GM12878 (cell line): ENCODE data around the gene CANT1. TPM values are rescaled to one million over a fixed set of nuclear protein-coding genes. Genes with fewer than 3 reads are reported as not detected.
A peak's percentile ranks its signal among the peaks of the same experiment; 100 is the strongest.

Experiments used
- ATAC-seq: fragments of 200-7000 bp; cut with Tn5 transposase; 3 replicates; pipeline ENCODE4 v1.9.1; 2020; ENCODE audit warnings: mild to moderate bottlenecking, moderate library complexity
- BruUV-seq: library from RNA; stranded (reverse); fragments of 400-500 nt; replicated peaks from 2 replicates; lab custom pipeline; 2021; lab: Mats Ljungman, UMichigan
- CTCF ChIA-PET: fragments of 300-600 bp; sonication (Branson Sonifier 250); formaldehyde crosslinking; extraction: SDS; loops from one replicate; lab custom pipeline; 2021; ENCODE audit warnings: inconsistent platforms; lab: Yijun Ruan, JAX
- POLR2A ChIA-PET: fragments of 350-600 bp; formaldehyde crosslinking; extraction: SDS; loops from one replicate; lab custom pipeline; 2021; ENCODE audit warnings: inconsistent platforms; lab: Charles Lee
- RAD21 ChIA-PET: fragments of 300-600 bp; sonication (Branson Sonifier 250); formaldehyde crosslinking; loops from one replicate; lab custom pipeline; 2023; ENCODE audit warnings: antibody characterized with exemption; ENCODE audit not compliant: unreplicated experiment; lab: Charles Lee
- SMC1A ChIA-PET: fragments of 300-600 bp; sonication (Branson Sonifier 250); formaldehyde crosslinking; loops from one replicate; lab custom pipeline; 2023; ENCODE audit not compliant: unreplicated experiment, uncharacterized antibody; lab: Charles Lee
- DNase-seq: peaks from one replicate; pipeline ENCODE4 v3.0.0-alpha.2; 2011; ENCODE audit warnings: low read depth, low spot score
- FAIRE-seq: peaks from 3 replicates; lab custom pipeline; 2011; peaks lifted over from hg19 to GRCh38; lab: Jason Lieb, UNC
- H2AFZ ChIP-seq: 2 replicates; pipeline ENCODE4 v1.6.0; 2011; ENCODE audit warnings: low read depth, low read length, control low read depth; ENCODE audit not compliant: control insufficient read depth
- H3K27ac ChIP-seq: 2 replicates; pipeline ENCODE4 v1.5.1; 2011; ENCODE audit warnings: control low read depth; ENCODE audit not compliant: control insufficient read depth, insufficient read depth
- H3K27me3 ChIP-seq, 2 experiments: replicated peaks in 1 of 2; 2 replicates each; pipeline versions ENCODE4 v1.6.0 to v1.6.1; 2011; ENCODE audit warnings: low read length in 1 of 2; ENCODE audit not compliant: control insufficient read depth in 2 of 2, insufficient read depth in 2 of 2
- H3K36me3 ChIP-seq, 2 experiments: 2 replicates each; pipeline ENCODE4 v1.5.1; 2011; ENCODE audit warnings: low read length in 1 of 2; ENCODE audit not compliant: control insufficient read depth in 2 of 2, insufficient read depth in 2 of 2
- H3K4me1 ChIP-seq: 2 replicates; pipeline ENCODE4 v1.6.1; 2011; ENCODE audit warnings: mild to moderate bottlenecking, low read length, moderate library complexity, mixed read lengths; ENCODE audit not compliant: control insufficient read depth, insufficient read depth
- H3K4me2 ChIP-seq: 2 replicates; pipeline ENCODE4 v1.6.0; 2011; ENCODE audit warnings: control low read depth; ENCODE audit not compliant: control insufficient read depth, insufficient read depth
- H3K4me3 ChIP-seq: fragments of 200-600 bp; sonication (generic); 2 replicates; pipeline ENCODE4 v1.5.1; 2016
- H3K79me2 ChIP-seq: 2 replicates; pipeline ENCODE4 v1.6.0; 2011; ENCODE audit warnings: low read length; ENCODE audit not compliant: control insufficient read depth, insufficient read depth
- H3K9ac ChIP-seq: 2 replicates; pipeline ENCODE4 v1.8.0; 2011; ENCODE audit warnings: low read length, control low read depth, mixed read lengths; ENCODE audit not compliant: control insufficient read depth, insufficient read depth
- H3K9me3 ChIP-seq: replicated peaks from 3 replicates; pipeline ENCODE4 v1.5.1; 2011; ENCODE audit warnings: mild to moderate bottlenecking, low read length; ENCODE audit not compliant: control insufficient read depth, insufficient read depth
- H4K20me1 ChIP-seq: 2 replicates; pipeline ENCODE4 v1.6.0; 2011; ENCODE audit not compliant: control insufficient read depth, insufficient read depth
- BHLHE40 ChIP-seq, 2 experiments: fragments of 450-650 bp in 1 of 2; IDR thresholded peaks; 2 replicates each; pipeline ENCODE4 v1.6.1; 2011 to 2017; ENCODE audit warnings: low read depth in 2 of 2, borderline replicate concordance in 1 of 2, improper control_type of control experiment in 1 of 2, low read length in 1 of 2, mild to moderate bottlenecking in 1 of 2
- IRF3 ChIP-seq: fragments of 450-650 bp; IDR thresholded peaks from 2 replicates; pipeline ENCODE4 v1.6.1; 2014; ENCODE audit warnings: mild to moderate bottlenecking
- WGBS: methylation state at CpG from one replicate; pipeline ENCODE4 v1.1.6; 2016; ENCODE audit warnings: low lambda C conversion rate; ENCODE audit not compliant: insufficient replicate concordance, insufficient coverage; ENCODE audit errors: missing lambda C conversion rate; 5-methylcytosine and 5-hydroxymethylcytosine counted together
- in situ Hi-C: fragments of 300-500 bp; cut with MboI; formaldehyde crosslinking; loops from 9 replicates; pipeline ENCODE4 v1.14.3; 2018; ENCODE audit warnings: mixed read lengths
- intact Hi-C: fragments of 100-400 bp; cut with micrococcal nuclease; formaldehyde crosslinking; loops from one replicate; pipeline ENCODE4 v1.14.2; 2022; ENCODE audit not compliant: unreplicated experiment
- polyA plus RNA-seq, 11 experiments: library from polyadenylated mRNA; depleted of rRNA in 4 of 11; unstranded in 6 of 11; stranded (reverse) in 5 of 11; fragments of >200 nt; fragmentation: Nextera tagmentation in 4 of 11; fragmentation: Illumina TruSeq in 1 of 11; extraction: Ambion mirVana in 4 of 11; extraction: Trizol in 1 of 11; gene quantifications; 1 replicate in 1 of 11; 2 replicates in 10 of 11; pipeline versions ENCODE4 v1.2.1 to v1.2.3, GENCODE V29; 2011 to 2016; ENCODE audit warnings: inconsistent platforms in 2 of 11, missing spikeins in 2 of 11, low read depth in 1 of 11
- total RNA-seq, 4 experiments: library from RNA; depleted of rRNA in 3 of 4; stranded (reverse); fragments of >200 nt in 3 of 4; fragmentation: Illumina TruSeq in 1 of 4; extraction: Trizol in 1 of 4; gene quantifications; 2 replicates each; pipeline versions ENCODE4 v1.2.1 to v1.2.3, GENCODE V29; 2013 to 2021

Gene CANT1
- total and polyA plus RNA-seq, 10 of the 15 experiments (the other 5 are each of a cell fraction or from before 2014, with no cell fraction given): 2.2 to 59.2 (median 20.2) TPM

GRCh38 chr17:79033046-79033616 is 23.6 kb upstream of the CANT1 start:
- no peak overlapping the region for H3K4me3 ChIP-seq
- CTCF ChIA-PET: interaction anchor here (0.8 to 1.3 kb wide), 2 partner anchors 10 to 12 kb away, joined by 3 to 4 read pairs; no protein-coding TSS in a partner anchor
- RAD21 ChIA-PET: no interaction called here
- POLR2A ChIA-PET: interaction anchor here (0.6 kb wide), 1 partner anchor 248 kb away, joined by 3 read pairs; no protein-coding TSS in a partner anchor
- WGBS: 17% methylated on average over 8 of the region's 9 CpGs
- no peak overlapping the region for H3K9ac ChIP-seq
- intact Hi-C loops (no loop called here), in situ Hi-C loops (no loop called here)
- ATAC-seq: no peak
- DNase-seq: no peak
- no peaks in the 10 kb centered on the region for H3K4me1 ChIP-seq
- H3K27ac ChIP-seq: no peak overlapping the region
- H3K27me3 ChIP-seq: peaks cover 2 to 3% of the 10 kb centered on the region in 2 experiments; a peak in 3 of 4 replicates
- BruUV-seq: no TSS peak
- SMC1A ChIA-PET: interaction anchor here (0.7 kb wide), 1 partner anchor 661 kb away, joined by 3 read pairs; no protein-coding TSS in a partner anchor
- no peaks in the 10 kb centered on the region for H3K79me2 ChIP-seq
- no peak overlapping the region for H2AFZ ChIP-seq
- H3K9me3 ChIP-seq: no peaks in the 10 kb centered on the region
- H3K36me3 ChIP-seq: no peaks in the 10 kb centered on the region
- no peak for FAIRE-seq
- no peaks in the 10 kb centered on the region for H4K20me1 ChIP-seq
- no peak overlapping the region for H3K4me2 ChIP-seq
- peak in 1 of 2 experiments; percentile 48; a peak in 2 of 4 replicates for TF ChIP-seq BHLHE40 (IDR thresholded peaks at IDR 0.05; ENCODE audit: borderline replicate concordance in 1 of 2, low read depth in 2 of 2, low read length in 1 of 2)
- no peak for TF ChIP-seq IRF3
